GM18870 (cell line): ENCODE measurements around the gene CES4A.
"Not testable (repeated sequence)": the region's sequence is repeated elsewhere in the genome, so short reads cannot be mapped to it uniquely, and the experiment has no call there.

Source experiments
- ATAC-seq: cut with Tn5 transposase; IDR thresholded peaks from one replicate; pipeline ENCODE4 v1.9.1; 2021; ENCODE audit warnings: moderate library complexity; ENCODE audit not compliant: unreplicated experiment

CES4A gene

DNA sequence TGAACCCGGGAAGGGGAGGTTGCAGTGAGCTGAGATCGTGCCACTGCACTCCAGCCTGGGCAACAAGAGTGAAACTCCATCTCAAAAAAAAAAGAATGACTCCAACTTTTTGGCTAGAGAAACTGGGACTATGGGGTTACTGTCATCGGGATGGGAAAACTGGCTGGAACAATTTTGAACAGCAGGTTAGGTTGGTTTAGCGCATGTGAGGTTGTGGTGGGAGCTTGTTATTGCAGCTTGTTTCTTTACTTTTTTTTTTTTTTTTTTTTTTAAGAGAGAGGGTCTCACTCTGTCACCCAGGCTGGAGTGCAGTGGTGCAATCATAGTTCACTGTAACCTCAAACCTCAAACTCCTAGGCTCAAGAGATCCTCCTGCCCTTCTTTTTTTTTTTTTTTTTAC lies 53.1 kb downstream of the CES4A start:
- ATAC-seq = not testable (repeated sequence)

- ATAC-seq = no peak
Observed at GRCh38 chr16:67043420-67043819, 55.0 kb downstream of the CES4A start.

- ATAC-seq = no peak
Observed at GRCh38 chr16:67050796-67051195, 62.4 kb downstream of the CES4A start.

- no peak for ATAC-seq
Observed at GRCh38 chr16:67052399-67052798, 64.0 kb downstream of the CES4A start.

GRCh38 chr16:67053767-67054334 lies 65.5 kb downstream of the CES4A start:
- no peak for ATAC-seq

DNA sequence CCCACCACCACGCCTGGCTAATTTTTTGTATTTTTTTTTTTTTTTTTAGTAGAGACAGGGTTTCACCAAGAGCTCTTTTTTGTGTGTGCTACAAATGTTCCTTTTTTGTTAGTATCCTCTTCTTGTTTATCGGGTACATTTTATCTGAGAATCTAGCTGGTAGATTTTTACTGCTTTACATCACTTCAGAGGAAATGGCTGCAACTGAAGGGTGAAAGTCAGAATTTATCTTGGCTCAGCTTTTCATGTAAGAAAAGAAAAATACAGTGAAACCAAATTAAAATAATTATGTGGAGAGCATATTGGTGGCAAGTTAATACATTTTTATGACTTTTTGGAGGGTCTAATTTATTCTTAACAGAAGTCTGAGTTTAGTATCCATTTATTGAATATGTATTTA lies 66.5 kb downstream of the CES4A start:
- no peak for ATAC-seq

GRCh38 chr16:67055712-67056487 lies 67.5 kb downstream of the CES4A start:
- no peak for ATAC-seq
